ENCODE measurements around the gene LRFN2. TPM values are rescaled to one million over a fixed set of nuclear protein-coding genes. Genes with fewer than 3 reads are reported as not detected.

Gene LRFN2
- polyA plus RNA-seq, 1 of the 3 experiments (the other 2 are of a cell fraction) = 0.02 TPM

- no peaks in the 10 kb centered on the region for H3K36me3 ChIP-seq (replicated peaks in 1 of 2; ENCODE audit: control insufficient read depth in 1 of 2, insufficient read depth in 2 of 2, low read length in 1 of 2)
- no peaks in the 10 kb centered on the region for H4K20me1 ChIP-seq (ENCODE audit: insufficient read depth)
- no peak overlapping the region for H2AFZ ChIP-seq (ENCODE audit: low read depth)
- no peaks in the 10 kb centered on the region for H3K9me2 ChIP-seq
- no peak overlapping the region for H3K4me3 ChIP-seq (ENCODE audit: low read depth in 2 of 2, low read length in 1 of 2)
- no peak for TF ChIP-seq CTCF (IDR thresholded peaks at IDR 0.05)
- no peak overlapping the region for H3K4me2 ChIP-seq
- H3K79me2 ChIP-seq (ENCODE audit: insufficient read depth) = no peaks in the 10 kb centered on the region
- 38% methylated on average over 4 of the region's 4 CpGs for WGBS (ENCODE audit: low lambda C conversion rate)
- DNase-seq = no peak
- no peaks in the 10 kb centered on the region for H3K27me3 ChIP-seq (ENCODE audit: insufficient read depth)
- ChIA-PET POLR2A (interaction anchor here (1.2 kb wide), 1 partner anchor 9 kb away, joined by 3 read pairs; no protein-coding TSS in a partner anchor), CTCF (no interaction called here)
- no peaks in the 10 kb centered on the region for H3F3A ChIP-seq (replicated peaks; ENCODE audit: insufficient read depth)
- H3K9ac ChIP-seq = no peak overlapping the region
- peaks cover 0 to 12% of the 10 kb centered on the region in 2 experiments; a peak in 1 of 4 replicates for H3K4me1 ChIP-seq (ENCODE audit: control insufficient read depth in 1 of 2, insufficient read depth in 2 of 2, low read depth in 1 of 2, low read length in 1 of 2)
- no peaks in the 10 kb centered on the region for H3K9me3 ChIP-seq
- H3K27ac ChIP-seq (ENCODE audit: low read depth in 2 of 2, low read length in 1 of 2) = no peak overlapping the region
Observed at GRCh38 chr6:40471243-40471642, 115.9 kb downstream of the LRFN2 start.

DNA sequence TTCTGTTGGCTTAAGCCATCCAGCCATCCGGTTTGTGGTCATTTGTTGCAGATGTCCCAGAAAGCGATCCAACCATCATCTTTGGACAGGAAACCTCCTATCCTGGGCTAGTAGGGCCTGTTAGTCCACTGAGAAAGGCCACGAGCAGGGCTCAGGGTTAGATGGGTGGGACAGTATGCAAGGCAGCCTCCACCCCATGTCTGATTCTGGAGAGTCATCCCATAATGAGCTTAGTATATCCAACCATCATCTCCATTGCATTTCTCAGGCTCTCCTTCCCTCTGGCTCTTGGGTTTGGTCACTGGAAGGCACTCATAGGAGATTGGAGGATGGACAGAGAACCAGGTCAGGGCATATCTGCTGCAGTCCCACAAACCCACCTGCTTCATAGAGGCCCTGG, 117.8 kb downstream of the LRFN2 start:
- no peak overlapping the region for H3K4me2 ChIP-seq
- no peak overlapping the region for H2AFZ ChIP-seq (ENCODE audit: low read depth)
- no peaks in the 10 kb centered on the region for H3K9me2 ChIP-seq
- ChIA-PET CTCF (interaction anchor here (1.1 to 1.2 kb wide), 2 partner anchors 80 to 141 kb away, joined by 3 read pairs; no protein-coding TSS in a partner anchor), POLR2A (no interaction called here)
- peaks cover 0 to 12% of the 10 kb centered on the region in 2 experiments; a peak in 1 of 4 replicates for H3K4me1 ChIP-seq (ENCODE audit: control insufficient read depth in 1 of 2, insufficient read depth in 2 of 2, low read depth in 1 of 2, low read length in 1 of 2)
- H3K4me3 ChIP-seq (ENCODE audit: low read depth in 2 of 2, low read length in 1 of 2) = no peak overlapping the region
- no peaks in the 10 kb centered on the region for H3F3A ChIP-seq (replicated peaks; ENCODE audit: insufficient read depth)
- no peaks in the 10 kb centered on the region for H3K36me3 ChIP-seq (replicated peaks in 1 of 2; ENCODE audit: control insufficient read depth in 1 of 2, insufficient read depth in 2 of 2, low read length in 1 of 2)
- no peak for DNase-seq
- TF ChIP-seq USF2 (IDR thresholded peaks at IDR 0.05; ENCODE audit: borderline replicate concordance, low read depth, low read length) (no peak), TCF12 (IDR thresholded peaks at IDR 0.05) (no peak), MEF2A (IDR thresholded peaks at IDR 0.05; ENCODE audit: borderline replicate concordance, low read depth) (no peak), CHD2 (IDR thresholded peaks at IDR 0.05; ENCODE audit: low read length, partially characterized antibody) (no peak), TAF1 (IDR thresholded peaks at IDR 0.05; ENCODE audit: borderline replicate concordance, low read depth, low read length) (no peak), NFIC (IDR thresholded peaks at IDR 0.05; ENCODE audit: borderline replicate concordance) (no peak), RAD21 (IDR thresholded peaks at IDR 0.05; ENCODE audit: low read length) (no peak), FOXJ3 (CRISPR knock-in tag; IDR thresholded peaks at IDR 0.05) (no peak), SIN3A (IDR thresholded peaks at IDR 0.05; ENCODE audit: borderline replicate concordance, low read depth, low read length) (no peak), RXRA (IDR thresholded peaks at IDR 0.05; ENCODE audit: borderline replicate concordance, low read depth) (no peak), GATA2 (CRISPR knock-in tag; IDR thresholded peaks at IDR 0.05) (no peak), FOXM1 (IDR thresholded peaks at IDR 0.05; ENCODE audit: low read depth) (no peak), GABPA (IDR thresholded peaks at IDR 0.05; ENCODE audit: low read depth) (no peak), ZBTB33 (IDR thresholded peaks at IDR 0.05; ENCODE audit: borderline replicate concordance, low read depth) (no peak), POLR2AphosphoS5 (IDR thresholded peaks at IDR 0.05; ENCODE audit: low read depth, low read length) (no peak), JUND (IDR thresholded peaks at IDR 0.05) (no peak)
- TF ChIP-seq, protein P1, sequence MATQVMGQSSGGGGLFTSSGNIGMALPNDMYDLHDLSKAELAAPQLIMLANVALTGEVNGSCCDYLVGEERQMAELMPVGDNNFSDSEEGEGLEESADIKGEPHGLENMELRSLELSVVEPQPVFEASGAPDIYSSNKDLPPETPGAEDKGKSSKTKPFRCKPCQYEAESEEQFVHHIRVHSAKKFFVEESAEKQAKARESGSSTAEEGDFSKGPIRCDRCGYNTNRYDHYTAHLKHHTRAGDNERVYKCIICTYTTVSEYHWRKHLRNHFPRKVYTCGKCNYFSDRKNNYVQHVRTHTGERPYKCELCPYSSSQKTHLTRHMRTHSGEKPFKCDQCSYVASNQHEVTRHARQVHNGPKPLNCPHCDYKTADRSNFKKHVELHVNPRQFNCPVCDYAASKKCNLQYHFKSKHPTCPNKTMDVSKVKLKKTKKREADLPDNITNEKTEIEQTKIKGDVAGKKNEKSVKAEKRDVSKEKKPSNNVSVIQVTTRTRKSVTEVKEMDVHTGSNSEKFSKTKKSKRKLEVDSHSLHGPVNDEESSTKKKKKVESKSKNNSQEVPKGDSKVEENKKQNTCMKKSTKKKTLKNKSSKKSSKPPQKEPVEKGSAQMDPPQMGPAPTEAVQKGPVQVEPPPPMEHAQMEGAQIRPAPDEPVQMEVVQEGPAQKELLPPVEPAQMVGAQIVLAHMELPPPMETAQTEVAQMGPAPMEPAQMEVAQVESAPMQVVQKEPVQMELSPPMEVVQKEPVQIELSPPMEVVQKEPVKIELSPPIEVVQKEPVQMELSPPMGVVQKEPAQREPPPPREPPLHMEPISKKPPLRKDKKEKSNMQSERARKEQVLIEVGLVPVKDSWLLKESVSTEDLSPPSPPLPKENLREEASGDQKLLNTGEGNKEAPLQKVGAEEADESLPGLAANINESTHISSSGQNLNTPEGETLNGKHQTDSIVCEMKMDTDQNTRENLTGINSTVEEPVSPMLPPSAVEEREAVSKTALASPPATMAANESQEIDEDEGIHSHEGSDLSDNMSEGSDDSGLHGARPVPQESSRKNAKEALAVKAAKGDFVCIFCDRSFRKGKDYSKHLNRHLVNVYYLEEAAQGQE (IDR thresholded peaks at IDR 0.05; ENCODE audit: low read depth, low read length) = no peak
- H3K27me3 ChIP-seq (ENCODE audit: insufficient read depth) = no peaks in the 10 kb centered on the region
- WGBS (ENCODE audit: low lambda C conversion rate) = 31% methylated on average over 2 of the region's 3 CpGs
- H4K20me1 ChIP-seq (ENCODE audit: insufficient read depth) = no peaks in the 10 kb centered on the region
- H3K9ac ChIP-seq = no peak overlapping the region
- H3K27ac ChIP-seq (ENCODE audit: low read depth in 2 of 2, low read length in 1 of 2) = no peak overlapping the region
- no peaks in the 10 kb centered on the region for H3K79me2 ChIP-seq (ENCODE audit: insufficient read depth)
- no peaks in the 10 kb centered on the region for H3K9me3 ChIP-seq
